ENCODE results near the gene YPEL5. TPM values are rescaled to one million over a fixed set of nuclear protein-coding genes. Genes with fewer than 3 reads are reported as not detected.

Gene YPEL5
- total RNA-seq, 4 donors from 2014 or later: 42.8 to 88.1 (median 80.5) TPM

GRCh38 chr2:30180226-30180625 is 33.4 kb downstream of the YPEL5 start:
- WGBS, 2 donors (ENCODE audit: low coverage in 1 of 2): 88% methylated on average over 3 of the region's 3 CpGs; no CpG with 5 or more reads in 1 of the 2 donors
- no peak for DNase-seq
- H3K9me3 ChIP-seq: no peaks in the 10 kb centered on the region
- no peak overlapping the region for H3K4me3 ChIP-seq
- in situ Hi-C loops (cut with MboI; ENCODE audit: low pct_ligation_motif_present in 1 of 4, low pct_unique_long_range_greater_than_20kb in 1 of 4, low sequenced_read_pairs in 3 of 4): loop anchor here in 2 of 4 donors (25.0 kb wide), 2 partner anchors 982 to 1157 kb away; no protein-coding TSS in a partner anchor
- H3K36me3 ChIP-seq: no peaks in the 10 kb centered on the region
- H3K27me3 ChIP-seq: no peaks in the 10 kb centered on the region
- intact Hi-C loops (cut with DNase I; ENCODE audit: low total_unique reads): no loop called here
- H3K27ac ChIP-seq: no peak overlapping the region
- H3K4me1 ChIP-seq: peaks cover 0 to 5% (median 0%) of the 10 kb centered on the region in 4 donors
- TF ChIP-seq EP300 (IDR thresholded peaks at IDR 0.05; ENCODE audit: low read depth) (no peak), POLR2AphosphoS5 (IDR thresholded peaks at IDR 0.05) (no peak), POLR2A (IDR thresholded peaks at IDR 0.05) (no peak), CTCF (IDR thresholded peaks at IDR 0.05) (no peak)

GRCh38 chr2:30181176-30181575 is 34.4 kb downstream of the YPEL5 start:
- in situ Hi-C loops (cut with MboI; ENCODE audit: low pct_ligation_motif_present in 1 of 4, low pct_unique_long_range_greater_than_20kb in 1 of 4, low sequenced_read_pairs in 3 of 4): loop anchor here in 2 of 4 donors (25.0 kb wide), 2 partner anchors 981 to 1156 kb away; no protein-coding TSS in a partner anchor
- no peak overlapping the region for H3K27ac ChIP-seq
- H3K27me3 ChIP-seq: no peaks in the 10 kb centered on the region
- no peaks in the 10 kb centered on the region for H3K36me3 ChIP-seq
- TF ChIP-seq POLR2AphosphoS5 (IDR thresholded peaks at IDR 0.05): no peak
- H3K4me1 ChIP-seq: peaks cover 0 to 5% (median 0%) of the 10 kb centered on the region in 4 donors
- H3K9me3 ChIP-seq: no peaks in the 10 kb centered on the region
- 75 to 100% methylated on average over 1 to 7 of the region's 7 CpGs for WGBS, 2 donors (ENCODE audit: low coverage in 1 of 2)
- no peak overlapping the region for H3K4me3 ChIP-seq
- intact Hi-C loops (cut with DNase I; ENCODE audit: low total_unique reads): no loop called here
- DNase-seq: no peak

DNA sequence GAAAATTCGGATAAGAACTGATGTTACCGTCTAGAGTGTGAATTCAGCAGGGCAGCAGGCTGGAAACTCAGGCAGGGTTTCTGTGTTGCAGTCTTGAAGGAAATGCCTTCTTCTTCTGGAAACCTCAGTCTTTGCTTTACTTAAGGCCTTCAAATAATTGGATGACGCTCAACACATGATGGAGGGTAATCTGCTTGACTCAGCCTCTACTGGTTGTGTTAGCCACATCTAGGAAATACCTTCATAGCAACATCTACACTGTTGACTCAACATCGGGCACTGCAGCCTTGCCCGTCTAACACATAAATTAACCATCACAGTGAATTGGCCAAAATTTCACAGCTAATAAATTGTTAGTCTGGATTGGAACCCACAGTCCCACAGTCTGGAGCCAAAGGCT is 37.2 kb downstream of the YPEL5 start:
- Histone ChIP-seq H3K27me3 (no peaks in the 10 kb centered on the region), H3K27ac (no peak overlapping the region), H3K4me1 (peaks cover 0 to 3% (median 0%) of the 10 kb centered on the region in 4 donors), H3K9me3 (no peaks in the 10 kb centered on the region), H3K36me3 (no peaks in the 10 kb centered on the region), H3K4me3 (no peak overlapping the region)
- intact Hi-C loops (cut with DNase I; ENCODE audit: low total_unique reads): no loop called here
- 95 to 100% methylated on average over 5 of the region's 5 CpGs for WGBS, 2 donors (ENCODE audit: low coverage in 1 of 2)
- in situ Hi-C loops (cut with MboI; ENCODE audit: low pct_ligation_motif_present in 1 of 4, low pct_unique_long_range_greater_than_20kb in 1 of 4, low sequenced_read_pairs in 3 of 4): loop anchor here in 2 of 4 donors (25.0 kb wide), 2 partner anchors 978 to 1153 kb away; no protein-coding TSS in a partner anchor
- no peak for TF ChIP-seq CTCF (IDR thresholded peaks at IDR 0.05)
- TF ChIP-seq POLR2A (IDR thresholded peaks at IDR 0.05): no peak
- no peak for TF ChIP-seq EP300 (IDR thresholded peaks at IDR 0.05; ENCODE audit: low read depth)
- no peak for TF ChIP-seq POLR2AphosphoS5 (IDR thresholded peaks at IDR 0.05)
- DNase-seq: no peak

DNA sequence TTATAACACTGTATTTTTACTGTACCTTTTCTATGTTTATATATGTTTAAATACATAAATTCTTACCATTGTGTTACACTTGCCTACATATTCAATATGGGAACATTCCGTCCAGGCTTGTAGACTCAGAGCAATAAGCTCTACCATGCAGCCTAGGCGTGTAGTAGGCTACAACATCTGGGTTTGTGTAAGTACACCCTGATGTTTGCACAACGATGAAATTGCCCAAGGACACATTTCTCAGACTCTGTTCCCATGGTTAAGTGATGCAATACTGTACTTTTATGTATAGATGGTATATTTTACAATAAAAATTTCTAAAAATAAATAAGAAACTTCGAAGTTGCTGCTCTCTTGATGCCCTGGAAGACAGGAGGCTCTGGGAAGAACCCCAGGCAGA is 38.4 kb downstream of the YPEL5 start:
- WGBS, 2 donors (ENCODE audit: low coverage in 1 of 2): 42 to 46% methylated on average over 4 of the region's 4 CpGs
- no peak for DNase-seq
- H3K36me3 ChIP-seq: no peaks in the 10 kb centered on the region
- no peaks in the 10 kb centered on the region for H3K9me3 ChIP-seq
- intact Hi-C loops (cut with DNase I; ENCODE audit: low total_unique reads) (no loop called here), in situ Hi-C loops (cut with MboI; ENCODE audit: low pct_ligation_motif_present in 1 of 4, low pct_unique_long_range_greater_than_20kb in 1 of 4, low sequenced_read_pairs in 3 of 4) (loop anchor here in 2 of 4 donors (25.0 kb wide), 2 partner anchors 977 to 1152 kb away; no protein-coding TSS in a partner anchor)
- H3K4me3 ChIP-seq: no peak overlapping the region
- TF ChIP-seq CTCF (IDR thresholded peaks at IDR 0.05): no peak
- TF ChIP-seq POLR2AphosphoS5 (IDR thresholded peaks at IDR 0.05): no peak
- no peak for TF ChIP-seq EP300 (IDR thresholded peaks at IDR 0.05; ENCODE audit: low read depth)
- no peak for TF ChIP-seq POLR2A (IDR thresholded peaks at IDR 0.05)
- H3K27me3 ChIP-seq: no peaks in the 10 kb centered on the region
- H3K4me1 ChIP-seq: no peaks in the 10 kb centered on the region
- no peak overlapping the region for H3K27ac ChIP-seq

GRCh38 chr2:30188292-30188691 is 41.5 kb downstream of the YPEL5 start:
- 67 to 90% methylated on average over 2 of the region's 2 CpGs for WGBS, 2 donors (ENCODE audit: low coverage in 1 of 2)
- intact Hi-C loops (cut with DNase I; ENCODE audit: low total_unique reads) (no loop called here), in situ Hi-C loops (cut with MboI; ENCODE audit: low pct_ligation_motif_present in 1 of 4, low pct_unique_long_range_greater_than_20kb in 1 of 4, low sequenced_read_pairs in 3 of 4) (loop anchor here in 2 of 4 donors (25.0 kb wide), 2 partner anchors 974 to 1149 kb away; no protein-coding TSS in a partner anchor)
- DNase-seq: no peak
- Histone ChIP-seq H3K27me3 (no peaks in the 10 kb centered on the region), H3K36me3 (no peaks in the 10 kb centered on the region), H3K4me1 (no peaks in the 10 kb centered on the region), H3K4me3 (no peak overlapping the region), H3K9me3 (no peaks in the 10 kb centered on the region), H3K27ac (no peak overlapping the region)
- TF ChIP-seq POLR2AphosphoS5 (IDR thresholded peaks at IDR 0.05) (no peak), CTCF (IDR thresholded peaks at IDR 0.05) (no peak), EP300 (IDR thresholded peaks at IDR 0.05; ENCODE audit: low read depth) (no peak), POLR2A (IDR thresholded peaks at IDR 0.05) (no peak)

Data from transverse colon (tissue), 4 donors.